Skeletal muscle satellite cell (primary cell): Measurements from ENCODE around the gene EPHA2.
"Not testable (repeated sequence)": the region's sequence is repeated elsewhere in the genome, so short reads cannot be mapped to it uniquely, and the experiment has no call there.

ENCODE experiments used
- H3K27me3 ChIP-seq: 2 replicates; pipeline ENCODE4 v1.7.0; 2013; ENCODE audit warnings: low read length; ENCODE audit not compliant: control insufficient read depth, insufficient read depth
- H3K36me3 ChIP-seq: 2 replicates; pipeline ENCODE4 v1.7.0; 2013; ENCODE audit warnings: mild to moderate bottlenecking, control low read depth, low read length; ENCODE audit not compliant: insufficient read depth
- H3K4me1 ChIP-seq: 2 replicates; pipeline ENCODE4 v1.7.0; 2013; ENCODE audit warnings: low read length; ENCODE audit not compliant: control insufficient read depth, insufficient read depth
- H3K4me2 ChIP-seq: 2 replicates; pipeline ENCODE4 v1.7.0; 2013; ENCODE audit warnings: mild to moderate bottlenecking, low read length
- H3K4me3 ChIP-seq: 2 replicates; pipeline ENCODE4 v1.7.0; 2013; ENCODE audit warnings: low read length
- H3K9ac ChIP-seq: 2 replicates; pipeline ENCODE4 v1.7.0; 2013; ENCODE audit warnings: mild to moderate bottlenecking, low read depth, low read length, moderate library complexity
- H3K9me3 ChIP-seq: replicated peaks from 2 replicates; pipeline ENCODE4 v1.7.0; 2013; ENCODE audit warnings: mild to moderate bottlenecking, control low read depth, low read length

The EPHA2 gene

DNA sequence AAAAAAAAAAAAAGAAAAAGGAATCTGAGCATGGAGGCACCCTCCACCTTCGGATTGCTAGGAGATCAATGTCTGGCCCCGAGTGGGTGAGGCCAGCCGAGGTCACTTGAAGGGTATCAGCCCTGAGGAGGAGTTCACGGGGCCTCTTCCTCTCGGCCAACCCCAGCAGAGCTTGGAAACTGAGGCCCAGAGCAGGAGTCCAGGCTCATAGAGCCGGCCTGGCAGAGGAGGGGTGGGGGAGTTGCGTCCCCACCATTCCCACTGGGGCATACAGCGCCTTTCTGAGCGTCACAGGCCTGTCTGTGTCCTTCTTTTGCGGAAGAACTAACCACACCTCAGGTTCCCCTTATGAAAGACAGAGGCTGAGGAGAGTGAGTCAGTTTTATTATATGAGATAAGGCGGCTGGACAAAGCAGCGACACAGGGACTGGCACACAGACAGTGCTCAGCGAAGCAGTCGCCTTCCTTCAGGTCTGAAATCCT is 17.1 kb upstream of the EPHA2 start:
- Histone ChIP-seq H3K27me3 (no peaks in the 10 kb centered on the region), H3K9ac (peak overlapping the region; percentile 65), H3K4me1 (peaks cover 44% of the 10 kb centered on the region), H3K9me3 (no peaks in the 10 kb centered on the region), H3K4me3 (no peak overlapping the region), H3K4me2 (peak overlapping the region; percentile 63), H3K36me3 (no peaks in the 10 kb centered on the region)

DNA sequence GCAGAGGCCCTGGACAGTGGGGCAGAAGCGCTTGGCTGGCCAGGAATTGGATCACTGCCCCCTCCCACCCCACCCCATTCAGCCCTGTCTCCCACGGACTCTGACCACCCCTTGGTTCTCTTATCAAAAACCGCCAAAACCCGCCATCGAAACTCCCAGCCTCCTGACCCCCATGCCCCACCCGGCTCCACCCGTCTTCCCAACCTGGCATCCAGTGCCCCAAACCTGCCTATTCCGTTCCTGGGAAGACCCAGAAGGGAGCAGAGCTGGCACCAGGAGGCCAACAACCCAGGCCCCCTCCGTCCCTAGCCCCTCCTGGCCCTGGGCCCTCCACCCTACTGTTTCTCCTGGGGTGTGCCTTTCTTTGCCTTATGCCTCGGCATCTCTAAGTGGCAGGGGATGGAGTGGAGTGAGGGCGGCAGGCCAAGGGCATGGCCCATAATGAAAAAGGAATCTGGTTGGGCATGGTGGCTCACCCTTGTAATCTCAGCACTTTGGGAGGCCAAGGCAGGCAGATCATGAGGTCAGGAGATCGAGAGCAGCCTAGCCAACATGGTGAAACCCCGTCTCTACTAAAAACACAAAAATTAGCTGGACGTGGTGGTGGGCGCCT is 16.5 kb upstream of the EPHA2 start:
- peaks cover 46% of the 10 kb centered on the region for H3K4me1 ChIP-seq
- no peaks in the 10 kb centered on the region for H3K36me3 ChIP-seq
- no peaks in the 10 kb centered on the region for H3K9me3 ChIP-seq
- no peak overlapping the region for H3K4me3 ChIP-seq
- H3K9ac ChIP-seq = no peak overlapping the region
- H3K4me2 ChIP-seq = no peak overlapping the region
- no peaks in the 10 kb centered on the region for H3K27me3 ChIP-seq

DNA sequence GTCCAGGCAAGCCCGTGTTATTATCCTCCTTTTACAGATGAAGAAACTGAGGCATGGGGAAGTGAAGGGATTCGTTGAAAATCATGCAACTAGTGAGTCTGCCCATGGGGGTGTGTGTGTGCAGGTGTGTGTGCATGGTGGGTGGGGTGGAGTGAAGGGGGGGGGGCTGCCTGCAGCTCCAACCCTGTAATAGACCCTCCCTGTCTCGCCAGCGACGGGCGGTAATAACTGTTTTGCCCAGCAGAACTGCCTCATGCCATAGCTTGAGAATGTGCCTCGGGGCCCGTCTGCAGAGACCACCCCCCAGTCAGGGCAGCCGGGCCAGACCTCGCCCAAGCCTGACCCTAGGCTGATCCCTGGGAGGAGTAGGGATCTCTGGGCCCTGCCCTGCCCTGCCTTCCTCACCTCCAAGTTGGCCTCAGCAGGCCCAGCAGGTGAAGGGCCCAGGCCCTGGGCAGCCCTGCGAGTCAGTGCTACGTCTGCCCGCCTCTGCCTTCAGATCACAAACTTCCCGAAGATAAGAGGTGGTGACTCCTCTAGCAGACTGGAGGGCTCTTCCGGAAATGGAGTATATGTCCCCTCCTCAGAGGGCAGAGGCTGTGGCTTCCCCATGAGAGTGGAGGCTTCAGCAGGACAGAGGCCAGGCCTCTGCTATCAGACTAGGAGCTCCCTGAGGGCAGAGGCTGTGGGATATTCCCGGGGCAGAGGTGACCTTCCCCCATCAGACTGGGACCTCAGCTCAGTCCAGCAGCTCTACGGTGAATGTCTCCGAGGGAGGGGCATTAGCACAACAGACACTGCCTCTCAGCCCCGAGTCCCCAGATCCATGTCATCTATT is 15.7 kb upstream of the EPHA2 start:
- Histone ChIP-seq H3K4me2 (no peak overlapping the region), H3K27me3 (no peaks in the 10 kb centered on the region), H3K9me3 (no peaks in the 10 kb centered on the region), H3K9ac (no peak overlapping the region), H3K4me1 (peaks cover 40% of the 10 kb centered on the region), H3K4me3 (no peak overlapping the region), H3K36me3 (no peaks in the 10 kb centered on the region)

DNA sequence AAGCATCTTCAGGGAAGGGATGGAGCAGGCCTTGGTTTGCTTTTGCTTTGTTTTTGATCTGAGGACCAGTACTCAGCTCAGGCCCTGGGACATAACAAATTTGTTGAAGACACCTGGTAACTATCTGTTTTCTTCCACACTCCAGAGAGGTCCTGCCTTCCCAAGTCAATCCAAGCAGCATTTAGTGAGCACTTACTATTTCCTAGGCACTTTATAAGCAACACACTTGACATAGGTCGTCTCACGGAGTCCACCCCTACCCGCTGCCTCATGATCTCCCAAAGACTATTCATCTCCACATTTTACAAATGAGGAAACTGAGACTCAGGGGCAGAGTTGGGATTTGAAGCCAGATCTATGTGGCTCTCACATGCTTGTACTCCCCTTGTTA is 14.4 kb upstream of the EPHA2 start:
- H3K9me3 ChIP-seq = no peaks in the 10 kb centered on the region

DNA sequence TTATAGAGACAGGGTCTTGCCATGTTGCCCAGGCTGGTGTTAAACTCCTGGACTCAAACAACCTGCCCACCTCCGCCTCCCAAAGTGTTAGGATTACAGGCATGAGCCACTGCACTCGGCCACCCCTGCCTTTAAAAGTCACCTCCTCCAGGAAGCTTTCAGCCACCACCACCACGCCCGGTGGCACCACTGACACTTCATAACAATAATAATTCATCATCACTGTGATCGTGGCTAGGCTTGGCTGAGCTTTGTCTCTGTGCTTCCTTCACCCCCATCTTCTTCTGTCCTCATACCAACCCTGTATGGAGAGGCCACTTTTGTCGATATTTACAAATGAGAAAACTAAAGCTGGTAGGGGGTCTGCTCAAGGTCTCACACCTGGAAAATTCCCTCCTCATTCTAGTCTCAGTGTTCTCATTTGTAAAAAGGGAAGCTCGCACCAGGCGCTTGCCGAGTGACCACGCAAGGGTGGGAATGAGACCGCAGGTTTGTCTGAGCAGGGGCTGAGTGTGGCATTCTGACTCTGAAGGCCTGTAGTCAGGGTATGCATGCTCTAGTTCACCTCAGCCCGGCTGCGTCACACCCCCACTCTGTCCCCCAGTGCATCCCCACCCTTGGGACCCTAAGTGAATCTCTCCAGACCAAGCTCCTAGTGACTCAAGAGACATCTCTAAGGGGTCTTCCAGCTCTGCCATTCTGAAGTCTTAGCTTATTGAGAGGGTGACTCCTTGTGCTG is 12.9 kb upstream of the EPHA2 start:
- Histone ChIP-seq H3K4me3 (no peak overlapping the region), H3K27me3 (no peaks in the 10 kb centered on the region), H3K9ac (no peak overlapping the region), H3K36me3 (no peaks in the 10 kb centered on the region), H3K9me3 (no peaks in the 10 kb centered on the region), H3K4me1 (peaks cover 23% of the 10 kb centered on the region), H3K4me2 (no peak overlapping the region)

More for the DNA sequence above, 14.4 kb upstream of the EPHA2 start:
- H3K4me1 ChIP-seq = peaks cover 27% of the 10 kb centered on the region
- H3K27me3 ChIP-seq = no peaks in the 10 kb centered on the region
- no peak overlapping the region for H3K4me2 ChIP-seq
- H3K4me3 ChIP-seq = no peak overlapping the region
- no peaks in the 10 kb centered on the region for H3K36me3 ChIP-seq
- no peak overlapping the region for H3K9ac ChIP-seq

DNA sequence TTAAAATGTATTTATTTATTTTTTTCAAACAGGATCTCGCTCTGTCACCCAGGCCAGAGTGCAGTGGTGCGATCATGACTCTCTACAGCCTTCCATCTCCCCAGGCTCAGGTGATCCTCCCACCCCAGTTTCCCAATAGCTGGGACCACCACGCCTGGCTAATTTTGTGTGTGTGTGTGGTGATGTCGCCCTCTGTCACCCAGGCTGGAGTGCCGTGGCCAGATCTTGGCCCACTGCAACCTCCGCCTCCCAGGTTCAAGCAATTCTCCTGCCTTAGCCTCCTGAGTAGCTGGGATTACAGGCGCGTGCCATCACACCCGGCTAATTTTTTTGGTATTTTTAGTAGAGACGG is 12.3 kb upstream of the EPHA2 start:
- H3K9me3 ChIP-seq, H3K4me3 ChIP-seq, H3K27me3 ChIP-seq, H3K9ac ChIP-seq, H3K36me3 ChIP-seq: not testable (repeated sequence)
- peak overlapping the region; percentile 76 for H3K4me2 ChIP-seq
- H3K4me1 ChIP-seq = peaks cover 17% of the 10 kb centered on the region

DNA sequence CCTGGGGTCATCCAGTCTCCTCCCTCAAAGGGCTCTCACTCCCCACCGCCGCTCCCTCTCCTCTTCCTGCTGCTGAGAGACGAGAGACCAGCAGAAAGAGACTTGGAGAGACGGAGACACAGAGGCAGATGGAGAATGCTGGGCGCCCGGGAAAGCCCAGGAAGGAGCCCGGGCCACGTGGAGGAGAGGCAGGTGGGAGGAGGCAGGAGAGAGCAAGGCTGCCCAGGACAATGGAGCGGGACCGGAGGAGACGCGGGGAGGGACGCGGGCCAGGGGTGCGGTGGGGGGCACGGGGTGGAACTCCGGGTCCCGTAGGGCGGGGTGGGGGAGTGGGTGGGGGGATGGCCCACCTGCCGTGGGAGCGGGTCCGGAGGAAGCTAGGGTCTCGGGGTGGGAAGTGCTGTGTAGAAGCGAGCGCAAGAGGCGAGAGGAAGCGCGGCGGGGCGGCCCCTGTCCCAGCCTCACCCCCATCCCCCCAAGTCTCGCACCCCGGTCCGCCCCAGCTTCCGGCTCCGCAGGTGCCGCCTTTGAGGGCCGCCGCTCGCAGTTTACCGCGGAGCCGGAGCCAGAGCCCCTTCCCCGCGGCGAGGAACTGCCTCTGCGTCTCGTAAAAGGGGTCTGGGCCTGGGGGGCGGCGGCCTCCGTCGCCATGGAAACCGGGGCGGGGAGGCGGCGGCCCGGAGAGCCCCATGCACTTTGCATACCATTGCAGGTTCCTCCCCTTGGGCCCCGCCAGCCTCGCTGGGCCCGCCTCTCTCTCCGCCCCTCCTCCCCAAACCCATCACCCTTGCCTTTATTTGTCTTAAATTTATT is 11.7 kb upstream of the EPHA2 start:
- H3K9ac ChIP-seq = peak overlapping the region; percentile 27
- H3K36me3 ChIP-seq = no peaks in the 10 kb centered on the region
- H3K9me3 ChIP-seq = no peaks in the 10 kb centered on the region
- no peaks in the 10 kb centered on the region for H3K27me3 ChIP-seq
- peak overlapping the region; percentile 76 for H3K4me2 ChIP-seq
- H3K4me1 ChIP-seq = peaks cover 13% of the 10 kb centered on the region
- peak overlapping the region; percentile 65 for H3K4me3 ChIP-seq

DNA sequence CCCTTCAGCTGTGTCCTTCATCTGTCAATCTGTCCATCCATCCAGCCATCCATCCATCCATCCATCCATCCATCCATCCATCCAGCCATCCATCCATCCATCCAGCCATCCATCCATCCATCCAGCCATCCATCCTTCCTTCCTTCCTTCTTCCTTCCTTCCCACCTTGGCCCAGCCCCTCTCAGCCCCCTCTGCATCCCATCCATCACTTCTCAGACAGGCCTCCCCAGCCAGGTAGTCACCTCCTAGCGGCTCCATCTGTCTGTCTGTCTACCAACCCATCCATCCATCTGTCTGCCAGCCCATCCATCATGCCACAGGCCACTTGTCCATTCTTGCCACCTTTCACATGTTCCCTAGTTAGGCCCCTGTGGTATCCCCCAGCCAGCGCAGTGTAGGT is 10.2 kb upstream of the EPHA2 start:
- Histone ChIP-seq H3K4me1 (peaks cover 13% of the 10 kb centered on the region), H3K9ac (no peak overlapping the region), H3K27me3 (no peaks in the 10 kb centered on the region), H3K9me3 (no peaks in the 10 kb centered on the region), H3K36me3 (no peaks in the 10 kb centered on the region), H3K4me3 (no peak overlapping the region), H3K4me2 (no peak overlapping the region)

DNA sequence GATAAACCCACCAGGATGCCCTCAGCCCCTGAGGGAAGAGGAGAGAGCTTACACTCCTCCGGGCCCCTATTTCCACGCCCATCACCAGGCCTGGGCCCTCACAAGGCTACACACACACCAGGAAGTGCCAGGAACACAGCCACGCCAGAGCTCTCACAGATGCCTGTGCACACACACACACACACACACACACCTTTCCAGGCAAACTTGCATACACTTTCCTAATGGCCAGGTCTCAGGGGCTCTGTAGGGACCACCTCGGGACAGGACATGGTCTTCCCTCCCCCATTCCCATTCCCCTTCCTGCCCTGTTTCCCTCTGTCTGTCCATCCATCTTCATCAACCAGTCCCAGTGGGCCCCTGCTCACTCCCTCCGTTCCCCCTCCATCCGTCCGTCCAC is 9.7 kb upstream of the EPHA2 start:
- Histone ChIP-seq H3K36me3 (no peaks in the 10 kb centered on the region), H3K9me3 (no peaks in the 10 kb centered on the region), H3K9ac (no peak overlapping the region), H3K4me2 (no peak overlapping the region), H3K27me3 (no peaks in the 10 kb centered on the region), H3K4me3 (no peak overlapping the region), H3K4me1 (peaks cover 13% of the 10 kb centered on the region)

DNA sequence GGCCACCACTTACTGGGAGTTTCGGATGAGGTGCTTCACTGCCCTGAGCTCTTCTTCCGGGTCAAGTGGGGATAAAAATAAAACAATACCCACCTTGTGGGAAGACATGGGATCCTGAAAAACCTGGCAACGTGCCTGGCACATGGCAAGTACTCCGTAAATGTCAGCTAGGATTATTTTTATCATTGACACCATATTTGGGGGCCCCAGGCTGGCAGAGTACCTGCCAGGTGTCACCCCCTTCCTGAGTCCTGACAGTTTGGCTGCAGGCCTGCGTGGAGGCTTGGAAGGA is 9.2 kb upstream of the EPHA2 start:
- no peaks in the 10 kb centered on the region for H3K27me3 ChIP-seq
- no peak overlapping the region for H3K4me2 ChIP-seq
- no peaks in the 10 kb centered on the region for H3K36me3 ChIP-seq
- H3K4me1 ChIP-seq = peaks cover 13% of the 10 kb centered on the region
- no peak overlapping the region for H3K9ac ChIP-seq
- no peak overlapping the region for H3K4me3 ChIP-seq
- no peaks in the 10 kb centered on the region for H3K9me3 ChIP-seq
